Glomerular endothelial cell (primary cell): ENCODE results near the gene DENND5B. TPM values are rescaled to one million over a fixed set of nuclear protein-coding genes. Genes with fewer than 3 reads are reported as not detected.
"Not testable (repeated sequence)": the region's sequence is repeated elsewhere in the genome, so short reads cannot be mapped to it uniquely, and the experiment has no call there.

ENCODE experiments used
- DNase-seq: peaks from one replicate; pipeline ENCODE4 v3.0.0-alpha.2; 2011; ENCODE audit warnings: low read depth, low spot score; ENCODE audit errors: extremely low read depth
- total RNA-seq: library from RNA; depleted of rRNA; stranded (reverse); fragments of >200 nt; gene quantifications from 2 replicates; pipeline ENCODE4 v1.2.3, GENCODE V29; 2015

The DENND5B gene
- total RNA-seq, 1 donor from 2014 or later, result 17.2 TPM

DNA sequence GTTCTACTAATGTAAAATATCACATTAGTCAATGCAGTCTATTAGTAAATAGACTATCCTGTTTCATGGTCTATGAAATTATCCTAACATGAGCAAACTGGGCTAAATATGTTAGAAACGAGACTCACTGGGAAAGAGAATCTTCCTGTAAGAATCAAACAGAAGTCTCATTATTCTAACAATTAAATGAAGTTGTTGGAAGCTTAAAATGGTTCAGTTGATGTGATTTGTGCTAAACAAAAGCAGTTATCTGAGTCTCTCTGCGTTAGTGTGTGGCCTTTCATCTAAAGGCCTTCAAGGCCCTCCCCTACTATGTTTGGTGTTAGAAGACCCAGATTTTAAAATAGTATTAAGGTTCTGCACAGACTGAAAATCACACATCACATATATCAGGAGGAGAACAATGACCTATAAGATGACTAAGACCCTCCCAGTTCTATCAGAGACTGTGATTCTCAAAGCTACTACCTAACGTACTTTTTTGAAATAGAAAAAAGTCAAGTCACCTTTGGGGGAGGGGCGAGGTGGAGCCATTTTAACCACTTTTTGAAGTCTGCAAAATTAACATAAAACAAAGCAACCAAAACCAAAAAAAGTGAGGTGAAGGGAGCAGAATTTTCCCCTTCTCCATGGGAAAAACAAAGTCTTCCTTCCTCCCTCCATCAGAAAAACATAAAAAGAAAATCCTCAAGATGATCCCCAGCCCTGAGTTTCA lies 82.3 kb downstream of the DENND5B start:
- DNase-seq, result no peak

DNA sequence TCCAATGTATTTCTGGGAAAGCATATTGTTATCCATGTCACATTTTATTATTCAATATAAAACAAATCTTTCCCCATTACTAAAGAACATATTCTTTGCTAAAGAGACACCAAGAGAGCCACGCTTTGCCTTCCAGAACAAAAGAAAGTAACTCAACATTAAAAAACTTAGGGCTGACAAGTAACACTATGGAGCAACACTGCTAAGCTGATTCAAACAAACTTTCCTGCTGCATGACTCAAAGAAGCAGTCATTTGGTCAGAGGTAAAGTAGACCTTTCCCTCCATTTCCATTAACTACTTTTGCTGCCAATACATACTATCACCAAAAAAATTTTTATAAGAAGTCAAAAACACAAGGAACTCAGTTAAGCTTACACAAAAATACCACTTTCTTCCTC lies 83.0 kb downstream of the DENND5B start:
- no peak for DNase-seq

DNA sequence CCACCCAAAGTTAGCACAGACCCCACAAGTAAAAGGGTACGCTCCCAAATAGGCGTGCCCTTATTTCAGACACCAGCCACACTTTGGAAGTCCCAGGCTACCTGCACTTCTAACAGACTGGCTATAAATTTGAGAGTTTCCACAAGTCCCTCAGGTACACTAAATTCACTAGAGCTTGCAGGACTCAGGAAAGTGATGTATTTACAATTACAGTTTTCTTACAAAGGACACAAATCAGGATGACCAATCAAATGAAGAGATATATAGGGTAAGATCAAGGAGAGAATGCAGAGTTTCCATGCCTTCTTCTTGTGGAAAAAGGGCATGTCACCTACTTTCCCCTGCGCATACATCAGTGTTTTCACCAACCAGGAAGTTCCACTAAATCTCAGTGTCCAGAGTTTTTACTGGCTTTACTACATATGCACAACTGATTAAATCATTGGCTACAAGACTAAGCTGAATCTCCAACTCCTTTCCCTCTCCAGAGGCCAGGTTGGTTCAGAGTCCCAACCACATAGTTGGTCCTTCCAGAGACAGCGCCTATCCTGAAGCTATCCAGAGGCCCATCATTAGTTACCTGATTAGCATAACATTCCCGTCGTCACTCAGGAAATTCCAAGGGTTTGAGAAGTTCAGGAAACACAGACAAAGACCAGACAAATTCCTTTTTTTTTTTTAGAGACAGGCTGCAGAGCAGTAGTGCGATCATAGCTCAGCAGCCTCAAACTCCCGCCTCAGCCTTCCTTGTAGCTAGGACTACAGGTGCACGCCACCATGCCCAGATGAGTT lies 84.2 kb downstream of the DENND5B start:
- peak; percentile 56 for DNase-seq

DNA sequence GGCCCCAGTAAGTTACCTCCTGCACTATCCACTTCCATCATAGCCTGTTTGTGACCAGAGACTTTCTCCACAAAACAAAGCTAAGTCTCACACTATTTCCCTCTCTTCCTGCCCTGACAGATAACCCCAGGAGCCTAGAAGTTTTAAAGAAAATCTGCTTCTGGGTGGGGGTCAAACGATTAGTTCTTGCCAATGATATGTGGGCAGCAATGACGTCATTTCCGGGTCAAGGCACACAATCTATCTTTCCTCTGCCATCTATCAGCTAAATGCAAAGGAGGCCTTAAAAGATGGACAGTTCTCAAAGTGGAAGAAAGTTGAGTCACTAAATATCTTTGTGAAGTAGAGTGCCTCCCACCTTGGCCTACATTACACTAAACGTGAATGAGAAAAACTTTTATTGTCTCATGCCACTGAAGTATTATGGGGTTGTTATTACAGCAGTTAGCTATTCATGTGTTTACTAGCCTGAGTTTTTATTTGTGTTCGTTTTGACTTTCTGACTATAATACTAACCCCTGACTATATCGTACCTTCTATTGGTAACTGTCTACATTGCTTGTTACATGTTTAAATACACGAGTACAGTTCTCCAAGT lies 86.2 kb downstream of the DENND5B start:
- no peak for DNase-seq

DNA sequence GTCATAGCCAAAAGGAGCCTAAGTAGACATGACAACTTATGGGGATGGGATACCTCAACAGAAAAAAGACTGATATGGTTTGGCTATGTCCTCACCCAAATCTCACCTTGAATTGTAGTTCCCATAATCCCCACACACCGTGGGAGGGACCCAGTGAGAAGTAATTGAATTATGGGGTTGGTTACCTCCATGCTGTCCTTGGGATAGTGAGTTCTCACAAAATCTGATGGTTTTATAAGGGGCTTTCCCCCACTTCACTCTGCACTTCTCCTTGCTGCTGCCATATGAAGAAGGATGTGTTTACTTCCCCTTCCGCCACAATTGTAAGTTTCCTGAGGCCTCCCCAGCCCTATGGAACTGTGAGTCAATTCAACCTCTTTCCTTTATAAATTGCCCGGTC lies 89.9 kb downstream of the DENND5B start:
- DNase-seq, result not testable (repeated sequence)

DNA sequence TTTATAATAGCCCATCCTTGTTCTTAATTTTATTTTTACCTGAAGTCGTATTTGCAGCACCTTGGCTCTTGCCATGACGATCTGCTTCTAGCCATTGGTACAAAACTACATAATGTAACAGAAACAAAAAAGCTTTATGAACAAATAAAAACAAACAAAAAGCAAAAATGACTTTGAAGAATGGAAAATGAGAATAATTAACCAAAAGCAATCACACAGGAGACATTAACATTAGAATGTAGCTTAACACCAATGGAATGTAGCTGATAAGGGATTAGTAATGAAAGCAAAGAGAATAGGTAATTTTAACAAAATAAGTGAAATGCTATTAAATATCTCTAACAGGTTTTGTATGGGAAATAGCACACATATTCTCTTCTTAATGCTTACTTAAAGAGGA lies 91.4 kb downstream of the DENND5B start:
- DNase-seq, result no peak

DNA sequence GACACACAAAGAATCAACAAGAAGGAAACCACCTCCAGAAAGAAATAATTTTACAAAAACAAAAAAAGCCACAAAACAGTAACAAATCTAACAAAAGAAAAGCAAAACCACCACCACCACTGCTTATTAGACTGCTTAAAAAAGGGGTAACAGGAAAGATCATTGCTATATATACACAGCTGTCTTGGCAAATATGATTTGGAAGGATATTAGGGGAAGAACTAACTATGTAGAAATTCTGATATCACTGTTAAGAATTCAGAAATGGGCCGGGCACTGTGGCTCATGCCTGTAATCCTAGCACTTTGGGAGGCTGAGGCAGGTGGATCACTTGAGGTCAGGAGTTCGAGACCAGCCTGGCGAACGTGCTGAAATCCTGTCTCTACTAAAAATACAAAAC lies 92.5 kb downstream of the DENND5B start:
- DNase-seq, result no peak

DNA sequence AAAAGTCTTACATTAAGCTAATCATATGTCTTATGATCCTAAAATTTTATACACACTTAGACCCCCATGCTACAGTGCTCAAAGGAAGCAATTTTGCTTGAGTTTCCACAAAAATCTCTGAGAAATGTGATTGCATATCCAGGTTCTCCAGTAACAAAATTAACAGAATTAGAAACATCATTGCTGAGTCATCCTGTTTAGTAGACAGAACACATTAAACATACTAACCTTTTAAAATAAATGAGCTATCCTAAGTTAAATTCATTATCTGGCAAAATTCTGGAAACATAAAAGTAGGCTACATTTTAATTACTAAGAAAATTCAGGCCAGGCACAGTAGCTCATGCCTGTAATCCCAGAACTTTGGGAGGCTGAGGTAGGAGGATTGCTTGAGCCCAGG lies 94.7 kb downstream of the DENND5B start:
- no peak for DNase-seq

DNA sequence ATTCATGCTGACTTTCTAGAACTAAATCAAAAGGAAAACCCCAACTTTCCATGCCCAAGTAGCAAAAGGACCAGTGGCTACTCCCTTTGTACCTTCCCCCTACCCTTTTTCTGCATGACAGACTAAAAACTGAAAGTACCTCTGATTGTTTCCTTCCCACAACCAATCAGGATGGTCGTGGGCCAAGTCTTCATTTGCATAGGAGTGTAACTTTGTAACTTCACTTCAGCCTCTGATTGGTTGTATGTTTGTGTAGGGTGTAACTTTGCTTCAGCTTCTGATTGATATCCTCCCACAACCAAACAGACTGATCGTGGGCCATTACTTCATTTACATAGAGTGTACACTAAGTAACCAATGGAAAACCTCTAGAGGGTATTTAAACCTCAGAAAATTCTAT lies 96.5 kb downstream of the DENND5B start:
- DNase-seq, result no peak

DNA sequence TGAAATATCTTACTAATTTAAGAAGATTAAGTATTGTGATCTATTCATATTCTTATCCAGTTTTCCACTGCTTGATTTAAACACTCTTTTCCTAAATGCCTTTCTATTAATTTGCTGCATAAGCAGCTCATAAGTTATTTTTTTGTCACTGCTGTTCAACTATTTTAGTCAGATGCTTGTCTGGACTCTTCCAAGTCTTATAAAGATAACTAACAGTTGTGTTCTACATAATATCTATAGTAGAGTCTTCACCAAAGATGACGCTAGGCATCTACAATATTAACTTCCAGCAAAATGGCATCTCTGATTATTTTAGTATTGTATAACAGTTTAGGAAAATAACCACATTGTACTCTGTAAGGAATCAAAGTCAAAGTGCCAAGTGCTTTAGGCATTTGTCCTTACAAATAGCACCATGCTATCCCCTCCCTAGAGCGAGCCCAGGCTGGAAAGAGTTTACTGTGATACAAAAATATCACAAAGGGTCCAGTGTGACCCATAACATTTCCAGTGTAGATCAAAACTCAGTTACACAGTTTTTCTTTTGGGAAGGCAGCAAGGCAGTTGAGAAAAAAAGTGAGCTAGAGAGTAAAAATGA lies 98.2 kb downstream of the DENND5B start:
- no peak for DNase-seq

DNA sequence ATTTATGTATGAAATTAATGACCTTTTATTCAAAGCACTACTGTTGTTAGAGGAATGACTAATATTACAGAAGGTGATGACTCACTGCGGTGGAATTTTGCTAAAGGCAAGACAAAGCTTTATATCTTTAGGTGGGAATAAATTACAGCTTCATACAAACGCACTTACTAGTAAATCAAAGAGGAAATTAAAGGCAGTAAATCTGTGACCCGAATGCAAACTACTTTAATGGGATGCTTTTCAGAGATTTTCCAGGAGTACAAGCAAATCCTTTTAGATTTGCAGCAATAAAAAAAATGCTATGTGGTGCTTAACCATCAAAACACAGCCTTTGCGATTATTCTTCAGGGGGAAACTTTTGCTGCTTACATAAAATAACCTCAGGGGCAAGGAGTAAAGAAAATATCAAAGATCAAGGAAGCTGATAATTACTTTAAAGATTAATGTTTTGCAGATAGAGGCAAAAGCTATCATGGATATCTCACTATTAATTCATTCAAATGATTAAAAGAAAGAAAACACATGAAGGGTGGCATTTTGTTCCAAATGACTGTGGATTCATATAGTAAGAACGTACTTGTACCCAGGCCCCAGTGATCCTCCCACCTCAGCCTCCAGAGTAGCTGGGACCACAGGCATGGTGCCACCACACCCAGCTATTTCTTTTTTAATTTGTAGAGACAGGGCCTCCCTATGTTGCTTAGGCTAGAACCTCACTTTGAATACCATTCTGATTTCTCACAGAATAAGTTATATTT lies 98.9 kb downstream of the DENND5B start:
- peak; percentile 78 for DNase-seq

DNA sequence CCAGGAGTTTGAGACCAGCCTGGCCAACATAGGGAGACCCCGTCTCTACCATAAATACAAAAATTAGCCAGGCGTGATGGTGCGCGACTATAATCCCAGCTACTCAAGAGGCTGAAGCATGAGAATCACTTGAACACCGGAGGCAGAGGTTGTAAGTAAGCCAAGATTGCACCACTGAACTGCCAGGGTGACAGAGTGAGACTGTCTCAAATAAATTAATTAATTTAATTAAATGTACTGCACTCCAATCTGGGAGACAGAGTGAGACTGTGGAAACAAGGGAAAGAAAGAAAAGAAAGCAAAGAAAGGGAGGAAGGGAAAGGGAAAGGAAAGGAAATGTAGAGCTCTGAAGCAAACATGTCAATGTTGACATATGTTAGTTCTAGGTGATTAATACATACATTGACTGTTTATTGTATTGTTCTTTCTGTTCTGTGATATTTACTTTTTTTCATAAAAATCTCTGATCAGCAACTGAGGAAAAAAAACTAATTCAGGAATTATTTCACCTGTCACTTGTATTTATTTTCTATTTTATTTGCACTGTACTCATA lies 99.6 kb downstream of the DENND5B start:
- DNase-seq, result no peak

DNA sequence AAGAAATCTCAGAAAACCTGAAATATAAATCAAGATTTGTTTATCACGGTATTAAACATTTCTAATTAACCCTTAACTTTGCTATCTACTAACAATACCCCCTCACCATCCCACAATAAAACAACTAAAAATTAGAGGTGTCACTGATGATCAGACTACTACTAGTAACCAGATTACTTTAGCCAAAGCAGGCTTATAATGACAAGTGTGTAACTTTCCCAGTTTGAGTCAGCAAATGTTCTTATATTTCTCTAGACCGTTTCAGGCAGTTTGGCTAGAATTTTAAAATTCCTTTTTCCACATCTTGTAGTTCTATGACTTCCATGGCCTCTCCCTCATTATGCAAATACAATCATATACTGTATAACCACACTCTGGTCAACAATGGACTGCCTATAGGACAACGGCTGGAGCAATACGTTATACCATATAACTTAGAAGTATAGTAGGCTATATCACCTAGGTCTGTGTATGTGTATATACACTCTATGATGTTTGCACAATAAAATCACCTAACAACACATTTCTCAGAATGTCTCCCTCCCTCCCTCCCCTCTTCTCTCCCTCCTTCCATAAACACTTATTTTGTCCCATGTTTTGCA lies 102.1 kb downstream of the DENND5B start:
- no peak for DNase-seq

DNA sequence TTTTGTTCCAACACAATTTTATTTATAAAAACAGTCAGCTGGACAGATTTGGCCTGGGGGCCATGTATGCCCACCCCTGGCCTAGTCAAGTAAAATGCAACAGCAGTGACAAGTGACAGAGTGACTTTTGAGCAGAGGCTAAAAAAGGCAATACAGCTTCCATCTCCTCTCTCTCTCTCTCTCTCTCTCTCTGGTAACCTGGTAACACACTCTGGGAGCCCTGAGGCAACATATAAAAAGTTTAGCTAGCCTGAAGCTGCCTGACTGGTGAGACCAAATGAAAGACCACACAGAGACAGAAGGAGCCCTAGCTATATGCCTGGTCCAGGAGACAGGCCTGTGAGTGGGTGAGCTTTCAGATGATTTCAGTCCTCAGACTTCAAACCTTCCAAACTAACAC lies 105.4 kb downstream of the DENND5B start:
- no peak for DNase-seq

DNA sequence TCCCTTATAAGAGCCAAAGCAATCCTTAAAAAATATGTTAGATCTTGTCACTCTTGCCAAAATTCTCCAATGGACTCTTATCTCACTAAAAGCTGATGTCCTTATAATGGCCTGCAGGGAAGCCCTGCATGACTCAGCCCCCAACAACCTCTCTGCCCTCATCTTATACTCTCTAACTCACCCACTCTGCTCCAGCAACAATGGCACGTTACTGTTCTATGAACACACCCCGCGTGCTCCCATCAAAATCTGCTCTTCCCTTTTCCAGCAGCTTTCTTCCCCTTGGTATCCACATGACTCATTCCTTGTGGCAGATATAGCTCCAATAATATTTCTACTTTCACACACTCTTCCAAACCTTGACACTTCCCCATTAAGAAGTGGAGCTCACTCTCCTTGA lies 108.1 kb downstream of the DENND5B start:
- no peak for DNase-seq

DNA sequence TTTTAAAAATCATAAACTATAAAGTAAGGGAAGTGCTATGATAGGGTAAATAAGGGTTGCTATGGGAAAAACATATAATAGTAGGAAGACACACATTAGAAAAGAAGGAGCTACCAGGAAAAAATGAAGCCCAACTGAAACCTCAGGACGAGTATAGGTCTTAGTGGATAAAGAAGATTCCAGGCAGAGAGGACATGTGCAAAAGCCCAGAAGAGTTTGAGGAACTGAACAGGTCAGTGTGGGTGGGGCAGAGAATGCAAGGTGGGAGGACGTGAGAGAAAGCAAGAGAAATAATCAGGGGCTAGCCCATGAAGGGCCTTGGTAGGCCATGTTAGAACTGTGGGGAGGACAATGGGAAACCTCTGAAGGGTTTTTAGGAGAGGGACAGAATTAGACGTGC lies 109.5 kb downstream of the DENND5B start:
- no peak for DNase-seq

DNA sequence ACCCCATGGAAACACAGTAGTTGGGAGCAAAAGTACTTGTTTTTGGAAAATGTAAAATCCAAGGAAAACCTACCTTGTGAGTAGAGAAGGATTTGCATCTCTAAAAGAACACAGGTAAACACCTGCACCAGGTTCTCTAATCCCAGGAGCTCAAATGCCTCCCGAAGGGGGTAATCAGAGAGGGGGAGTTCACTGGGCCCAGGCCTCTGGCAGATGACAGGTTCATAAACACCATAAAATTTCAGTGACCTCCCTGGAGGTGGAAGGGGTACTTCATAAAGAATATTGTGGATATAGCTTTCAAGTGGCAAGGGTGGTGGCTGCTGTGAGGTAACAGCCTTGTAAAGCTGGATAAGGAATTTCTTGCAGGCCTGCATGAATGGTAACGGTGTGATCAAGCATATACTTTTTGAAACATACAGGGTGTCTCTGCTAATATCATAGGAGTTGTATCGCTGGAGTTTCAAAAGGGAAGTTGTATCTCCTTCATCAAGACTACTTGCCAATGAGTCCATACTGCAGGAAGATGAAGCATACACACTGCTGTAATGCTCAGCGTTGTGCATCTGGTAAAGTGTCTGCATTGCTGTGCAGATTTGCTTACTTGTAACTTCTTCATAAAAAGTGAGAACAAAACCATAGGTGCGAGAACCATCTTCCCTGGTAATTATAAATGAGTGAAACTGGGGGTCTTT lies 111.3 kb downstream of the DENND5B start:
- no peak for DNase-seq

DNA sequence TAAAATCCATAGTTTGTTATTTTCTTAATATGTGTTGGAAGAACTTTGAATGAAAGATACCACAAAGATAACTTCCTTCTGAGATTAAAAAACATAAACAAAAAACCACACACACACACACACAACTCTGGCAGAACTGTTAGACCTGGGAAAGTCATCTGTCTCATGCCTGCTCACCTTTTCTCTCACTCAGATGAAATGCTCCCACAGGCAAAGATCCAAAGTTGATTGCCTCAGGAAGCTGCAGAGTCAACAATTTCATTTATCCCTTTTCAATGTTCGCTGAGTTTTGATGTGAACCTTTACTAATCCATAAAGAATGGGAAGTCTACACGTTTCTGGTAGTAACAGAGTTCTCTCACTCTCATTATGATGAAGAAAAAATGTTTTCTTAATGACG lies 112.0 kb downstream of the DENND5B start:
- DNase-seq, result no peak

DNA sequence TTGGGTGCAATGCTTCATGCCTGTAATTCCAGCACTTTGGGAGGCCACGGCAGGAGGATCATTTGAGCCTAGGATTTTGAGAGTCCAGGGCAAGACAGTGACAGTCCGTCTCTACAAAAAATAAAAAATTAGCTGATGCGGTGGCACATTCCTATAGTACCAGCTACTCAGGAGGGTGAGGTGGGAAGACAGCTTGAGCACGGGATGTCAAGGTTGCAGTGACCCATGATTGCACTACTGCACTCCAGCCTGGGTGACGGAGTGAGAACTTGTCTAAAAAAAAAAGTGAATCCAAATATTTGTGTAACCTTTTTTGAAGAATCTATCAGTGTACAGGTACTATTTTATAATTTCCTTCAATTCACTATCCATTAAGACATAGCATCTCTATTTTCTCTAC lies 112.5 kb downstream of the DENND5B start:
- no peak for DNase-seq

DNA sequence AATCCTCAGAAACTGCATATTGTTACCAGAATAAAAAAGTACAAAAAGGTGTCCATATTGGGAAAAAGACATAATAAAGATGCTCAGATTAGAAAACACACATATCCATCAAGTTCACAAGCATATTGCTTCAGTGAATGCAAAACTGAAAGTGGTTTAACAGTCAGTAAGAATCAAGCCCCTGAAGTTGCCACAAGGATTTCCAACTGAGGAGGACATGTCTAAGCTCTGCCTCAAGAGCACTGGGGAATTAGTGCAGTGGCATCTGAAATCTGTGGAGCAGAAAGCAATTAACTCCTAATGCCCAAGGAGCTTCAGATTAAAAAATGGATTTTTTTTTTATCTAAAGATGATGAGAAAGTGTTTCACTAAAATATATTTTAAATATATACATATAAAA lies 113.2 kb downstream of the DENND5B start:
- DNase-seq, result no peak
